GM21360 (cell line): Measurements from ENCODE around the gene PTPN7.
"Not testable (repeated sequence)": the region's sequence is repeated elsewhere in the genome, so short reads cannot be mapped to it uniquely, and the experiment has no call there.

Experiments used
- ATAC-seq: cut with Tn5 transposase; IDR thresholded peaks from one replicate; pipeline ENCODE4 v1.9.1; 2021; ENCODE audit warnings: mild to moderate bottlenecking, moderate library complexity; ENCODE audit not compliant: unreplicated experiment

Gene PTPN7

DNA sequence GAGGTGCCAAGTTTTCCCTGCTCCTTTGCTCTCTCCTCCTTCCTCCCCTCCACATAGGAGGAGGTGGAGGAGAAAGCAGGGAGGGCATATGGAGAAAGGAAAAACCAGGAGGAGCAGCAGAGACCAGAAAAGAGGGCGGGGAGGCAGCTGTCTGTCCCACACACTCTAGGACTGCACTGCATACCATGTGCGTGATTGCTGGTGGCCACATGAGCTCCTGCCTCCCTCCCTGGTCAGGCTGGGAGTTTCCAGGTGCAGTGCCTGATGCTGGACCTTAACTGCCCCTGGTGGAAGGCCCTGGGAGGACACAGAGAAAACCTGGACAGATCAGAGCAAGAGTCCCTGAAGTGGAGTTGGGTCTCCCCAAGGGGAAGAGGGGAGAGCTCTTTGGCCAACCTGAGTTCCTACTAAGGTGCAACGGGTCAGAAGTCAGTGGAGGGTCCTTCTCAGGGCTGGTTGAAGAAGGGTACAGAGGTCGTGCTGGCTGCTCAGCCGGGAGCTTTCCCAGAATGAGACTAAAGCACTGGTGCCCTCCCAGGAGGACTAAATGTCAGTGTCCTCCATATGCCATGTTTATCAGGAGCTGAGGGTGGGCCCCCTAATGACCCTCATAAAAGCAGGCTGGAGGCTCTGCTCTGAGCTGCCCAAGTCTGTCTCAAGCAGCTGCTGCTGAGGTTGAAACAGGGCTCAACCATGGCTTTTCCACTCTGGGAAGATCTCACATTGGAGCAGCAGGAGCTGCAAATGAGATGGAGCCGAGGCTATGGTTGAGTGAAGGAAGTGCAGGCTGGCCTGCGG lies 29.7 kb upstream of the PTPN7 start:
- no peak for ATAC-seq

DNA sequence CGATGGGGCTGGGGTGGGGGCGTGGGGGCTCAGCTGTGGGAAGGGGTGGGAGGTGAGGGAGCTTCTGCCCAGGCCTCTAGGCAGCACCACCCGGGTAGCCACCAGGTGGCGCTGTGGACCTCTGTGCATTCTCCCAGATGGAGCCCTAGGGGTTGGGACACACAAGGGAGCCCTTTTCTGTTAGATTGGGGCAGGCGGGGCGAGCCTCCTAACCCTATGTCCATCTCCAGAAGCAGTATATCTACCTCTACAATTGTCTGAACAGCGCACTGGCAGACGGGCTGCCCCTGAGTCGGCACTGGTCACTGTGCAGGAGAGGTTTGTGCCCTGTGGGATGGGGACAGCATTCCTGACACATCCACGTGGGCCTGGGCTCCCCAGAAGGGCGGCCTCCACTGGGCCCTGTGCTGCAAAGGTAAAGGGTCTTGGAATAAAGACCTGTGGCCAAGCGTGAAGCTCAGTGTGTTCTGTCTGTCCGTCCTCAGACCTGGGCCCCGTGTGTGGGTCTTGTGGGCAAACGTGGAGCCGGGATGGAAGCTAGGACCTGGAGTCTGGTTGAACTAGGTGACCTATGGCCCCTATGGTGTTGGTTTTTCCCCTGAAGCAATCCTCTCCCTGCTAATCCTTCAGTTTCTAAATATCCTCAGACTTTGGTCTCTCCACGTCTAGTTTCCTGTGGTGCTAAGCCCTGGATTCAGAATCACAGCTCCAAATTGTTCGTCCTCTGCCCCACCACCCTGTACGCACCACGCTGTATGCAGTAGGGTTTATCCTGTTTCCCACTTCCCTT lies 28.8 kb upstream of the PTPN7 start:
- ATAC-seq: no peak

DNA sequence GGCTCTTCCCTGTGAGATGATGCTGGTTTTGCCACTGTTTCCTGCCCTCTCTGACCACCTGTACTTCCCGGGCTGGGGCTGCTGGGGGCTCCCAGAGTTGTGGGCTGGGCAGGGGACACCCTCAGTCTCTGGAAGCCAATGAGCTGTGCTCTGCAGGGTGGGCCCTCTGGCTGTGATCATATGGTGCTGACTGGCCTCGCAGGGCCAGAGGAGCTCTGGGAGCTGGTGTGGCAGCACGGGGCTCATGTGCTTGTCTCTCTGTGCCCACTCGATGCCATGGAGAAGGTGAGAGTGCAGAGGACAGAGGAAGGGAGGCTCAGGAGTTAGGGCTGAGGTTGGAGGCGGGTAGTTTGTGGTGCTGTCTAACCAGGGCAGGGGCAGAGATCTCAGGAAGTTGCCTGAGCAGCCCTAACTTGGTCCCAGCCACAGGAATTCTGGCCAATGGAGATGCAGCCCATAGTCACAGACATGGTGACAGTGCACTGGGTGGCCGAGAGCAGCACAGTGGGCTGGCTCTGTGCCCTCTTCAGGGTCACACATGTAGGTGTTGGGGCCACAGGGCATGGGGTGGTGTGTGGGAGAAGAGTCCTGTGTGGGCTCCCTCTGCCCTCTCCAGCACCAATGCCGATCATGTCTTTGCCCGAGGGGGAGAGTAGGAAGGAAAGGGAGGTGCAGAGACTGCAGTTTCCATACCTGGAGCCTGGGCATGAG lies 27.4 kb upstream of the PTPN7 start:
- ATAC-seq: no peak

DNA sequence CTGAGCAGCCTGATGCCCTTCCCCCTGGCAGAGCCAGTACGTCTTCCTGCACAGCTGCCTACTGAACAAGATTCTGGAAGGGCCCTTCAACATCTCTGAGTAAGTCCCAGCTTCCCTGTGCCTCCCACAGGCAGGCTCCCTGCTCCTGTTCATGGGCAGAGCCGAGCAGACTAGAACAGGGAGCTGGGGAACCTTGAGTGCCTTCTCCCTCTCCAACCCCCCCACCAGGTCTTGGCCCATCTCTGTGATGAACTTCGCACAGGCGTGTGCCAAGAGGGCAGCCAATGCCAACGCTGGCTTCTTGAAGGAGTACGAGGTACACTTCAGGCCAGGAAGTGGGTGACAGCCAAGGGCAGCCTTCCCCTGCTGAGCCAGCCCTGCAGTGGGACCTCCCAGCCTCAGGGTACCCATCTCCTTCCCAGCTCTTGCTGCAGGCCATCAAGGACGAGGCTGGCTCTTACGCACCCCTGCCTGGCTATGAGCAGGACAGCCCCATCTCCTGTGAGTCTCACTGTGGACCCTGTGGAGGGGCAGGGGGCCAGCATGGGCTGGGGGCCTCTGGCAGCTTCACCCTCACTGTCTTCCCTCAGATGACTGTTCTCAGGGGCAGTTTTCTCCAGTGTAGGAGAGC lies 26.8 kb upstream of the PTPN7 start:
- no peak for ATAC-seq

DNA sequence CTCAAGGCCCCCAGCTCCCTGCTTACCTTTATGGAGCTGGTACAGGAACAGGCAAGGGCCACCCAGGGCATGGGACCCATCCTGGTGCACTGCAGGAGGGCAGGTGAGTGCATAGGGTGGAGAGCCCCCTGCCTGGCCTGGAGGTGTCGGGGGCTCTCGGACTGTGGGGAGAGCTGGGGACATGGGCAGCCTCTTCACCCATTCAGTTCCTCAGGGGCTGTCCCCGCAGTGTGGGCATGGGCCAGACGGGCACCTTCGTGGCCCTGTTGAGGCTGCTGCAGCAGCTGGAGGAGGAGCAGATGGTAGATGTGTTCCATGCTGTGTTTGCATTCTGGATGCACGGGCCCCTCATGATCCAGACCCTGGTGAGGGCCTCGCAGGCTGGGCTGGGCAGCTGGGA lies 25.9 kb upstream of the PTPN7 start:
- ATAC-seq: no peak

DNA sequence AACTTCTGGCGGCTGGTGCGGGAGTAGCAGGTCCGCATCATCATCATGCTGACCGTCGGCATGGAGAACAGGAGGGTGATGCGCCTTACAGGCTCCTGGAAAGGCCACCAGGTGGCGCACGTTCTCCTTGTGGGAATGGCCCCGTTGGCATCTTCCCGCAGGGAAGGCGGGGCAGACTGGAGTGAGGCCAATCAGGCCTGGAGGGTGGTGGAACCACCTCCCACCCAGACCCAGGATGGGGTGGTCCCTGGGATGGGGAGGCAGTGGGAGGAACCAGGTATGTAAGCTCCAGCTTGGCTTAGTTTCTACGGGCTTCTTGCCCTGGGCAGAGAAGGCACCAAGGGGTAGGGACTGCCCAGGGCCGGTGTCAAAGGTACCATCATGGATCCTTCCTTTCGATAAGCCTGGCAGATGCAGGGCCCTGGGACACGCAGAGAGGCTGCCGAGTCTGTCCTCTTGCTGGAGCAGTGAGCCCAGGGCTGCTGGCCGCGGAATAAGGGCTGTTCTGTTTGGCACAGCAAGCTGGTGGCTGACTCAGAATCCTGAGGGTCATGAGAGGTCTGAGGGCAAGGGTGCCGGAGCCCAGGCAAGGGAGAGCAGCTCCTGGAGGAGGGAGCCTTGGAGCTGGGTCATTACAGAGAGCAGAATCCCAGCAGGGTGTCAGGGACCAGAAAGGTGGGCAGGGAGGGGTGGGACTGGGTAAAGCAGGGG lies 24.5 kb upstream of the PTPN7 start:
- no peak for ATAC-seq

DNA sequence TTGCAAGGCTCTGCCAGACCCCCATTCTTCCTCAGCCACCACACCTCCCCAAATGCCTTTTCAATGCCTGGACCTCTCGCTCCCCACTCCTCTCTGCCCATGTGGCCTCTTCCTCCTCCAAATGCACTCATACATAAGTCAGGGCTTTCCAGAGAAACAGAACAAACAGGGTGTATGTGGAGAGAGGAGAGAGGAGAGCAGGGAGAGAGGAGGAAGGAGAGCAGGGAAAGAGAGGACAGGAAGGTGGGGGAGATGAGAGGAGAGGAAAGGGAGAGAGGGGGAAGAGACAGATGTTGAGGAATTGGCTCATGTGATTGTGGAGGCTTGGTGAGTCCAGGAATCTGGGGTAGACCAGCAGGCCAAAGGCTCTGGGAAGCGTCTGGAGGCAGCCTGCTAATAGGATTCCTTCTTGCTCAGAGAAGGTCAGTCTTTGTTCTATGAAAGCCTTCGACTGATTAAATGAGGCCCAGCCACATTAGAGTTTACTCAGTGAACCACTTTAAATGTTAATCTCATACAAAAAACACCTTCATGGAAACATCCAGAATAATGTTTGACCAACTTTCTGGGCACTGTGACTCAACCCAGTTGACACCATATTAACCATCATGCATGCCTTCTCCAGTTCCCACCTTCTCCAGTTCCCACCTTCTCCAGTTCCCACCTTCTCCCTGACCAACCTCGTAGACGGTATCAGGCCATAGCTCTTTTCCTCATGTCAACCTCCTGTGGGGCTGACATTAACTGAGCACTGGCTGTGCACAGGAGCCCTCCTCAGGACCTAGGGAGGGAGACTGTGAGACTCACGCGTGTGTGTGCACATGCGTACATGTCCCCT lies 21.9 kb upstream of the PTPN7 start:
- ATAC-seq: no peak

DNA sequence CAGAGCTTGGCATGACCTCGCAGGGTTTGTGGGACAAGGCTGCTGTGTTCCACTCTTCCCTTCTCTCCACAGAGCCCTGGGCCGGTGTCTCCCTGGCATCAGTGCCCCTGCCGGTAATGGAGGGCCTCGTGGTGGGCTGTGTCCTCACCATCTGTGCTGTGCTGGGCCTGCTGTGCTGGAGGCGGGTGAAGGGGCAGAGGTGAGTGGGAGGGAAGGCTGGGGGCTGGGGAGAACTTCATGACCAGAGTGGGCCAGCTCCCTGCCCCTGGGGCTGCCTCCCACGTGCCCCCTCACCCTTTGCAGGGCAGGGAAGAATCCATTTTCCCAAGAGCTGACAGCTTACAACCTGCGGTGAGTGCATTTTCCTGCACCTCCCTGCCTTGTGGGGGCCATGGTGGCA lies 21.2 kb upstream of the PTPN7 start:
- ATAC-seq: no peak

DNA sequence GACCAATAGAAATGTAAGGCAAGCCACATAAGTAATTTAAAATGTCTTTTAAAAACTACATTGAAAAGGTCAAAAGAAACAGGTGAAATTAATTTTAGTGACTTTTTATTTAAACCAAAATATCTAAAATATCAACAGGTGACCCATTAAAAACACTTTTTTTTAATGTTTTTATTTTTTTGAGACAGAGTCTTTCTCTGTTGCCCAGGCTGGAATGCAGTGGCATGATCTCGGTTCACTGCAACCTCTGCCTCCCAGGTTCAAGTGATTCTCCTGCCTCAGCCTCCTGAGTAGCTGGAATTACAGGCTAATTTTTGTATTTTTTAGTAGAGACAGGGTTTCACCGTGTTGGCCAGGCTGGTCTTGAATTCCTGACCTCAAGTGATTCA lies 20.3 kb upstream of the PTPN7 start:
- not testable (repeated sequence) for ATAC-seq

DNA sequence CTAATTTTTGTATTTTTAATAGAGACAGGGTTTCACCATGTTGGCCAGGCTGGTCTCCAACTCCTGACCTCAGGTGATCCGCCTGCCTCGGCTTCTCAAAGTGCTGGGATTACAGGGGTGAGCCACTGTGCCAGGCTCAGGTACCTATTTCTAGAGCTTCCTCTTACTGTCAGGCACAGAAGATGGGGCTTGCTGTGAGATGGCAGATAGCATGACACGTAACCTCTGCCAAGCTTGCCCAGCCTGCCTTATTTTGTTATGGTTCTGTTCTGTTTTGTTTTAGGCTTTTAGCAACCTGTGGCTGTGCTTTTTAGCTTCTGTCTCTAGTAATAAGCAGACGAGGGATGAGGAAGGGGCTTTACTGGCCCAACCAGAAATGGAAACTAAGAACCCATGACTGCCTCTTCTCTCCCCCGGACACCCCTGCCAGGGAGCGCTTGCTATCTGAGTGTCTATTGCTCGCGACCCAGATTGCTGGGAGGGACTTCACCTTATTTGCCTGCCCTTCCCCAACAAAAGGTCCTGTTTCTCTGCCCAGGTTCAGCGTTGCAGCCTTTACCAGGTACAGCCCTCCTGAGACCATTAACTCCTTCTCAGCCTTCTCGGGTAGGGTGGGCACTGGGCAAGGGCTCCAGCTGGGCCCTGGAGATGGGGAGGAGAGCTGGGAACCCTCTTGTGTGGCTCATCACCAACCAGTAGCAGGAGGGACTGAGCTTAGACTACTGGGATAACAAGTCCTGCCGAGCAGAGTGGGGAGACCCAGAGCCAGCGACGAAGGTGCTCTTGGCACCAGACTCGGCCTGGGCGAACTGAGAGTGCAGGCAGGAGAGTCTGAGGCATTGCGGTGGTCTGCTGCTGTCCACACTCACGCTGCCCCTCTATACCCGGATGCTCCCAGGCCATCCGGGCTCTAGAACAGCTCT lies 19.7 kb upstream of the PTPN7 start:
- no peak for ATAC-seq

DNA sequence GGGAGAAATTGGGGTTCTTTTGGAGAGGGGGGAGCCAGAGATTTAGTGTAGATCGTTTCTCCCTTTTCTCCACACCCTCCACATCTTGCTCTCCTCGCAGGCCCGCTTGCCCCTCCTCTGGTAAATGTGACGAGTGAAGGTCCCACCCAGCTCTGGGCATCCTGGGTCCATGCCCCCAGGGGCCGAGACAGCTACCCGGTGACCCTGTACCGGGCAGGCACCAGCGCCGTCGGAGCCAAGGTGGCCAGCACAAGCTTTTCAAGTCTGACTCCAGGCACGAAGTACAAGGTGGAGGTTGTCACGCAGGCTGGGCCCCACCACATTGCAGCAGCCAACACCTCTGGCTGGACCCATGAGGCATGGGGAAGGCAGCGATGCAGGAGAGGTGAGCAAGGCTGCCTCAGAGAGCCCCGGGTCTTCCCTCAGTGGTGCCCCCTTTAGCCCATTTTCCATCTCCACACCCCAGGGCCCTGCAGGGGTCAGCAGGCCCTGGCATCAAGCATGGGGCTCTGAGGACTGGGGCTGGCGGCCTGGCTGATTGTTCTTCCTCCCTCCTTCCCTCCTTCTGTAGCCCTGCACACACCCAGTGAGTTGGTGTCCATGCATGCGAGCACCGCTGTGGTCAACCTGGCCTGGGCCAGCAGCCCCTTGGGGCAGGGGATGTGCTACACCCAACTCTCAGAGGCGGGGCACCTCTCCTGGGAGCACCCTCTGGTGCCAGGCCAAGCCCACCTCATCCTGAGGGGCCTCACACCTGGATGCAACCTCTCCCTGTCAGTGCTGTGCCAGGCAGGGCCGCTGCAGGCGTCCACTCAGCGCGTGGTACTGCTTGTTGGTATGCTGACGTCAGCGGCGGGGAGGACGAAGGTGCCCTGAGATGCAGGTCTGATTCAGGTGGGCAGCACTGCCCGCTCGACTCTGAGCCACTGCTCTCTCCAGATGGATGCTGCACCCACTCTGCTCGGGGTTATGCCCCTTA lies 16.8 kb upstream of the PTPN7 start:
- no peak for ATAC-seq

DNA sequence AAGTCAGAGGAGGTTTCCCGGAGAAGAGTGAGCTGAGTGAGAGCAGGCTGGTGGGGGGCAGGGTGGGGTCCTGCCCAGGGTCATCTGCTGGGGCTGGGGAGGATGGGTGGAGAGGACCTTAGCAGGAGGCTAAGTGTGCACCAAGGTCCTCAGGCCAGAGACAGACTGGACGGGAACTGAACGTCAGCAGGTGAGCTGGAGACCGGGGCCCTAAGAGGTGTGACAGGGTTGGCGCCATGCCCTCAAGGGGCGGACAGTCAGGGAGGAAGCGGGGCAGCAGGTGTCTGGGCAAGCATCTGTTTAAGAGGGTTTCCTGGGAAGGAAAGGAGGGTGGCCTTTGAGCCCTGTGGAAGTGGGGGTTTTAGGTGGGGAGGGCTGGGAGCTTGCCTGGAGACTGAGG lies 13.6 kb upstream of the PTPN7 start:
- no peak for ATAC-seq

DNA sequence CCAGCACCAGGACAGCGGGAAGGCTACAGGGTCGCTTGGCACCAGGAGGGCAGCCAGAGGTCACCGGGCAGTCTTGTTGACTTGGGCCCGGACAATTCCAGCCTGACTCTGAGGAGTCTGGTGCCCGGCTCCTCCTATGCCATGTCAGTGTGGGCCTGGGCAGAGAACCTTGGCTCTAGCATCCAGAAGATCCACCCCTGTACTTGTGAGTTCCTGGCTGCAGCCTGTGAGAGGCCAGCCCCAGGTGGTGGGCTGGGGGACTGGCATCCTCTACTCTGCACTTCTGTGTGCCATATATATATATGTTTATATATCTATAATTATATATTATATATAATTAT lies 11.6 kb upstream of the PTPN7 start:
- ATAC-seq: no peak

DNA sequence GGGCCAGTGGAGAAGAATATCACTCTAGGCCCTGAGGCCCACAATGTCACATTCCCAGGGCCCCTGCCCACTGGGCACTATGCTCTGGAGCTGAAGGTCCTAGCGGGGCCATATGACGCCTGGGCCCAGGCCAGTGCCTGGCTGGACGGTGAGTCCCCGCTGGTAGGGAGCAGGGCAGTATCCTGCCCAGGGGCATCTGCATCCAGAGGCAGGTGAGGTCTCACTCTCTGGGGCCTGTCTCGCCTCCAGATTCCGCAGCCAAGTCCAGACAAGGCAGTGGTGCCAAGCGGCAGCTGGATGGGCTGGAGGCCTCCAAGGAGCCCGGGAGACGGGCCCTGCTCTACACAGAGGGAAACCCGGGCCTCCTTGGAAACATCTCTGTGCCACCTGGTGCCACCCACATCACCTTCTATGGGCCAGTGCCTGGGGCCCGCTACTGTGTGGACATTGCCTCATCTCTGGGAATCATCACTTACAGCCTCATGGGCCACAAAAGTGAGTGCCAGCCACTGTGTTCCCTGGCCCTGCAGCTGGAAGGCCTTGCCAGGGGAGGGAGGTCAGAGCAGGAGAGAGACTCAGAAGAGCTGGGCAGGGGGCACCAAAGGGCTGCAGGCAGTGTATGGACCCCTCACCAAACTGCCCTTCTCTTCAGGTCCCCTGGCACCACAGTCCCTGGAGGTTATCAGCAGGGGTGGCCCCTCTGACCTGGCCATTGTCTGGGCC lies 11.1 kb upstream of the PTPN7 start:
- ATAC-seq: no peak

DNA sequence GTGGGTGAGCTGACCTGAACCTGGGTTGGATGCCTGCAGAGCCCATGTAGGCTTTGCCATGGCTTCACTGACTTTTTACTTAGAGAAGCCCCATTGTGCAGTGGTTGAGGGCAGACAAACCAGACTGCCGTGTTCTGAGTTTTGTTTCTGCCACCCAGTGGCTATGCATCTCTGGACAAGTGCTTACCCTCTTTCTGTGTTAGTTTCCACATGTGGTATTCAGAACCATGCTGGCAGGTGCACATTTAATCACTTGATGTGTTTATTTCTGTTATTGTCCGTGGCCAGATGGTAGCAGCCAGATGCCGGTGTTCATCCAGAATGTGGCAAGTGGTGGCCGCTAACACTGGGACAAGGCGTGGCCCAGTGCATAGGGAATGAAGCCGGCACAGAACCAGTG lies 10.3 kb upstream of the PTPN7 start:
- no peak for ATAC-seq

DNA sequence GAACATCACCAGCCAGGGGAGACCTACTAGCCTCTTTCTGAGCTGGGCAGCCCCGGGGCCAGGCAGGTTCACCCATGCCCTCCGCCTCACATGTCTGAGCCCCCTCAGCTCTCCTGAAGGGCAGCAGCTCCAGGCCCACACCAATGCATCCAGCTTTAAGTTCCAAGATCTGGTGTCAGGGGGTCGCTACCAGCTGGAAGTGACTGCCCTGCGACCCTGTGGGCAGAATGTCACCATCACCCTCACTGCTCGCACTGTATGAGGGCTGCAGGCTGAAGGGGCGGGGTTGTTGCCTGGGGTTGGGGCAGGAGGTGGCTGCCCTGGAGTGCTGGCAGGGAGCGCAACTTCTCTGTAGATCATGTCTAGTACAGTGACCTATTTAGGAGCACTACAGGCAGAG lies 8.5 kb upstream of the PTPN7 start:
- no peak for ATAC-seq
